Measurements from ENCODE around the gene STAT6. TPM values are rescaled to one million over a fixed set of nuclear protein-coding genes. Genes with fewer than 3 reads are reported as not detected.

The STAT6 gene
- total and polyA plus RNA-seq, 2 of the 8 experiments (the other 6 are each of a cell fraction or from before 2014, with no cell fraction given), result 32.9 to 38.7 TPM

DNA sequence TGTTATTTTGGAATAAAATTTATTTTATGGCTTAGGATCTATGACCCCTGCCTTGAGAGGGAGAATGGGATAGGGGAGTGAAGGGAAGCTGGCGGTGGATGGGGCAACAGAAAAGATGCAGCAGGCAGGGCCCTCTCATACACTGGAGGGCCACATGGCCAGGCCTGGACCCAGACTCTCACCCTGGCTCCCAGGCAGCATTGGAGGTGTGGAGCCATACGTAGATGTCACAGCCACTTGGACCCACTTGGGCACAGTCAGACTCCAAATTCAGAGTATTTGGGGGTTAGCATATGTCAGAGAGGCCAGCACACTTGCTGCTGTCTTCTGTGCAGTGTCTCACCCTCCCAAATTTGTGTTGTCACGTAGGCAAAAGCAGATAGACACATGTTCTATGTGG is 15.7 kb downstream of the STAT6 start:
- Histone ChIP-seq H3K4ac (replicated peaks; ENCODE audit: insufficient read length, low read depth, low read length) (no peak overlapping the region), H2BK120ac (replicated peaks; ENCODE audit: low read depth, low read length) (no peak overlapping the region), H2AFZ (ENCODE audit: low read length) (no peak overlapping the region), H3K9ac (replicated peaks in 1 of 4; ENCODE audit: extremely low read depth in 1 of 4, low read depth in 3 of 4, low read length in 3 of 4) (no peak overlapping the region; a peak in 1 of 7 replicates), H2BK5ac (ENCODE audit: low read depth, low read length) (no peak overlapping the region), H3K4me3 (ENCODE audit: extremely low read depth in 1 of 4, insufficient read depth in 2 of 4, low read depth in 3 of 4, low read length in 4 of 4) (no peak overlapping the region), H3K14ac (ENCODE audit: insufficient read length) (no peak overlapping the region), H3K23ac (ENCODE audit: insufficient read length) (no peak overlapping the region), H3K18ac (ENCODE audit: extremely low read depth, low read length) (no peak overlapping the region), H3K36me3 (ENCODE audit: control insufficient read depth in 2 of 4, insufficient read depth in 4 of 4, low read length in 3 of 4) (peaks cover 9 to 32% (median 18%) of the 10 kb centered on the region in 4 experiments), H4K91ac (replicated peaks; ENCODE audit: insufficient read length, low read length) (no peak overlapping the region), H3K56ac (replicated peaks; ENCODE audit: insufficient read length, low read depth, low read length) (no peak overlapping the region), H4K20me1 (replicated peaks in 1 of 2; ENCODE audit: control insufficient read depth in 1 of 2, insufficient read depth in 2 of 2, low read length in 2 of 2) (peaks cover 4 to 8% of the 10 kb centered on the region in 2 experiments), H2BK20ac (ENCODE audit: low read length) (no peak overlapping the region), H2AK5ac (ENCODE audit: low read depth, low read length) (no peak overlapping the region), H2BK12ac (ENCODE audit: low read depth, low read length) (no peak overlapping the region), H4K8ac (ENCODE audit: extremely low read depth, insufficient read depth, low read length) (no peak overlapping the region), H3K27ac (ENCODE audit: low read depth, low read length) (no peak overlapping the region), H3K27me3 (replicated peaks in 1 of 4; ENCODE audit: control insufficient read depth in 3 of 4, extremely low read depth in 1 of 4, insufficient read depth in 3 of 4, low read length in 3 of 4) (no peaks in the 10 kb centered on the region), H3K79me1 (ENCODE audit: low read depth, low read length) (peaks cover 3% of the 10 kb centered on the region), H2BK15ac (ENCODE audit: low read length) (no peak overlapping the region), H3K4me1 (replicated peaks in 1 of 4; ENCODE audit: control insufficient read depth in 3 of 4, insufficient read depth in 4 of 4, low read length in 3 of 4) (peaks cover 0 to 24% (median 19%) of the 10 kb centered on the region in 4 experiments; a peak in 6 of 7 replicates), H3K23me2 (ENCODE audit: low read depth, low read length) (no peaks in the 10 kb centered on the region), H3K79me2 (ENCODE audit: control insufficient read depth in 1 of 2, insufficient read depth in 2 of 2, low read length in 2 of 2) (peaks cover 0 to 9% of the 10 kb centered on the region in 2 experiments; a peak in 1 of 4 replicates), H4K5ac (ENCODE audit: insufficient read length, low read depth, low read length) (no peak overlapping the region), H3K4me2 (ENCODE audit: insufficient read depth in 1 of 2, low read depth in 2 of 2, low read length in 2 of 2) (no peak overlapping the region), H3K9me3 (ENCODE audit: insufficient read depth in 2 of 2, low read depth in 1 of 2, low read length in 1 of 2) (no peaks in the 10 kb centered on the region)
- DNase-seq (ENCODE audit: low read depth in 1 of 2, low spot score in 2 of 2) (no peak), FAIRE-seq (no peak)
- WGBS, 2 experiments (ENCODE audit: extremely low coverage in 1 of 2, insufficient coverage in 1 of 2, insufficient read length in 1 of 2, insufficient replicate concordance in 2 of 2, low coverage in 1 of 2, low lambda C conversion rate in 2 of 2, missing lambda C conversion rate in 1 of 2), result 92% methylated on average over 3 of the region's 3 CpGs; no CpG with 5 or more reads in 1 of the 2 experiments
- ChIA-PET CTCF (ENCODE audit: partially characterized antibody) (interaction anchor here (0.8 to 14.0 kb wide), 8 partner anchors 11 to 94 kb away, joined by 3 to 325 read pairs (median 5); partner anchors contain the start of gene STAT6), POLR2A (ENCODE audit: partially characterized antibody) (interaction anchor here (0.6 to 16.5 kb wide), 8 partner anchors 7 to 413 kb away, joined by 3 to 352 read pairs (median 8); partner anchors contain the start of genes LRP1, NAB2, NEMP1 and SHMT2)
- TF ChIP-seq SIRT6 (IDR thresholded peaks at IDR 0.05; ENCODE audit: low read length), result no peak
- no peak for TF ChIP-seq YY1 (IDR thresholded peaks at IDR 0.05; ENCODE audit: low read depth, low read length)
- no peak for TF ChIP-seq TEAD4 (IDR thresholded peaks at IDR 0.05; ENCODE audit: low read depth, low read length)
- peak; percentile 22; the same call in 1 of the 2 replicates for TF ChIP-seq POLR2AphosphoS5 (IDR thresholded peaks at IDR 0.05; ENCODE audit: low read depth, low read length)
- TF ChIP-seq RAD21 (IDR thresholded peaks at IDR 0.05 in 1 of 2, conservative IDR thresholded peaks at IDR 0.05 in 1 of 2; ENCODE audit: low read depth in 2 of 2, low read length in 2 of 2), result no peak
- no peak for TF ChIP-seq KDM4A (IDR thresholded peaks at IDR 0.05; ENCODE audit: low read depth, low read length, severe bottlenecking)
- no peak for TF ChIP-seq TBP (IDR thresholded peaks at IDR 0.05; ENCODE audit: low read depth, low read length)
- no peak for TF ChIP-seq GTF2F1 (IDR thresholded peaks at IDR 0.05; ENCODE audit: borderline replicate concordance, low read depth, low read length)

Data from H1 (cell line).